A549 (cell line): ENCODE measurements around the gene MBNL2. TPM values are rescaled to one million over a fixed set of nuclear protein-coding genes. Genes with fewer than 3 reads are reported as not detected.

Source experiments
- ATAC-seq, 2 experiments: fragments of 200-7000 bp in 1 of 2; fragments of >200 bp in 1 of 2; cut with Nextera tagmentation in 1 of 2; cut with Tn5 transposase in 1 of 2; 3 replicates each; pipeline versions ENCODE4 v1.8.0 to v1.9.1; 2018 to 2020; ENCODE audit warnings: mild to moderate bottlenecking in 1 of 2, moderate library complexity in 1 of 2
- CTCF ChIA-PET: fragments of 300-600 bp; sonication (Branson Sonifier 250); formaldehyde crosslinking; extraction: SDS; loops from one replicate; lab custom pipeline; 2021; ENCODE audit warnings: antibody characterized with exemption, inconsistent platforms; lab: Yijun Ruan, JAX
- POLR2A ChIA-PET: fragments of 350-600 bp; formaldehyde crosslinking; extraction: SDS; loops from one replicate; lab custom pipeline; 2021; ENCODE audit warnings: antibody characterized with exemption, inconsistent platforms; lab: Yijun Ruan, JAX
- DNase-seq, 2 experiments: peaks; one replicate each; pipeline versions ENCODE4 v3.0.0 to v3.0.0-alpha.2; 2011 to 2016; ENCODE audit warnings: low read depth in 1 of 2, low spot score in 1 of 2
- FAIRE-seq: peaks from 2 replicates; lab custom pipeline; 2011; peaks lifted over from hg19 to GRCh38; lab: Jason Lieb, UNC
- H3K27ac ChIP-seq, 2 experiments: fragments of >200 bp; sonication (Bioruptor Twin); formaldehyde crosslinking; 3 replicates each; pipeline ENCODE4 v1.5.1; 2016 to 2017
- H3K4me1 ChIP-seq: fragments of >200 bp; sonication (Bioruptor Twin); formaldehyde crosslinking; 3 replicates; pipeline ENCODE4 v1.6.1; 2016
- H3K4me2 ChIP-seq: fragments of >200 bp; sonication (Bioruptor Twin); formaldehyde crosslinking; 3 replicates; pipeline ENCODE4 v1.6.1; 2016
- H3K4me3 ChIP-seq: fragments of >200 bp; sonication (Bioruptor Twin); formaldehyde crosslinking; 3 replicates; pipeline ENCODE4 v1.5.1; 2016
- H3K9me3 ChIP-seq: fragments of >200 bp; sonication (Bioruptor Twin); formaldehyde crosslinking; 3 replicates; pipeline ENCODE4 v1.6.1; 2016
- CEBPB ChIP-seq, 2 experiments: fragments of >200 bp in 1 of 2; sonication (Bioruptor Twin) in 1 of 2; formaldehyde crosslinking in 1 of 2; IDR thresholded peaks; 2 replicates each; pipeline ENCODE4 v1.6.1; 2012 to 2016
- FOSL2 ChIP-seq, 2 experiments: fragments of 450-650 bp in 1 of 2; fragments of >200 bp in 1 of 2; sonication (Bioruptor Twin) in 1 of 2; formaldehyde crosslinking; IDR thresholded peaks; 2 replicates each; pipeline versions ENCODE4 v1.5.0 to v1.6.1; 2016 to 2020; ENCODE audit warnings: mild to moderate bottlenecking in 1 of 2, moderate library complexity in 1 of 2
- GATA3 ChIP-seq: IDR thresholded peaks from 2 replicates; pipeline ENCODE4 v1.6.1; 2012; ENCODE audit warnings: borderline replicate concordance
- HEYL ChIP-seq: fragments of 250-450 bp; sonication (Bioruptor Pico); IDR thresholded peaks from 2 replicates; pipeline ENCODE4 v1.8.0; 2021; ENCODE audit warnings: mild to moderate bottlenecking, moderate library complexity
- JUNB ChIP-seq: fragments of >200 bp; sonication (Bioruptor Twin); formaldehyde crosslinking; IDR thresholded peaks from 2 replicates; pipeline ENCODE4 v1.6.1; 2016
- MAFK ChIP-seq: fragments of 450-650 bp; IDR thresholded peaks from 2 replicates; pipeline ENCODE4 v1.6.1; 2014; ENCODE audit not compliant: partially characterized antibody
- PHF8 ChIP-seq: fragments of 200-600 bp; sonication (generic); IDR thresholded peaks from 2 replicates; pipeline ENCODE4 v1.6.1; 2016; ENCODE audit warnings: low read depth, mild to moderate bottlenecking, antibody characterized with exemption, moderate library complexity, borderline replicate concordance
- POLR2AphosphoS2 ChIP-seq: conservative IDR thresholded peaks from 2 replicates; pipeline ENCODE4 v1.6.1; 2012; ENCODE audit warnings: low read length, improper control_type of control experiment, inconsistent platforms
- RNF2 ChIP-seq: fragments of 200-600 bp; sonication (generic); IDR thresholded peaks from 2 replicates; pipeline ENCODE4 v1.6.1; 2016; ENCODE audit warnings: low read depth, mild to moderate bottlenecking, antibody characterized with exemption, moderate library complexity, borderline replicate concordance
- SMC3 ChIP-seq: fragments of >200 bp; sonication (Bioruptor Twin); formaldehyde crosslinking; IDR thresholded peaks from 3 replicates; pipeline ENCODE4 v1.6.1; 2018; ENCODE audit warnings: inconsistent platforms
- SREBF2 ChIP-seq: fragments of 450-650 bp; IDR thresholded peaks from 2 replicates; pipeline ENCODE4 v1.6.1; 2014; ENCODE audit warnings: mild to moderate bottlenecking, moderate library complexity
- TP53 ChIP-seq: fragments of 250-450 bp; sonication (Bioruptor Pico); IDR thresholded peaks from 2 replicates; pipeline ENCODE4 v1.5.0; 2021; ENCODE audit warnings: mild to moderate bottlenecking, moderate library complexity
- ZFP36 ChIP-seq: fragments of 450-650 bp; IDR thresholded peaks from 2 replicates; pipeline ENCODE4 v1.6.1; 2014; ENCODE audit warnings: borderline replicate concordance; ENCODE audit not compliant: partially characterized antibody
- ZNF302 ChIP-seq: fragments of 250-450 bp; sonication (Bioruptor Pico); IDR thresholded peaks from 2 replicates; pipeline ENCODE4 v1.9.0; 2021; ENCODE audit warnings: inconsistent platforms, mild to moderate bottlenecking, moderate library complexity
- WGBS: methylation state at CpG from one replicate; pipeline ENCODE4 v1.1.6; 2017; ENCODE audit errors: missing lambda C conversion rate; 5-methylcytosine and 5-hydroxymethylcytosine counted together
- polyA plus RNA-seq, 4 experiments: library from polyadenylated mRNA; depleted of rRNA in 3 of 4; stranded (reverse); fragments of >200 nt; fragmentation: RNase III in 1 of 4; extraction: RNeasy Plus Mini Kit Qiagen cat#74134 plus additional on column Dnase treatment in 1 of 4; gene quantifications; 2 replicates in 3 of 4; 3 replicates in 1 of 4; pipeline ENCODE4 v1.2.3, GENCODE V29; 2011 to 2017
- TF ChIP-seq, protein P1 (sequence below): fragments of 250-450 bp; sonication (Bioruptor Pico); IDR thresholded peaks from 2 replicates; pipeline ENCODE4 v1.5.0; 2020; ENCODE audit warnings: low read depth, mild to moderate bottlenecking, moderate library complexity
- TF ChIP-seq, protein P2 (sequence below): fragments of 250-450 bp; sonication (Bioruptor Pico); IDR thresholded peaks from 2 replicates; pipeline ENCODE4 v1.5.0; 2021; ENCODE audit warnings: mild to moderate bottlenecking, moderate library complexity, borderline replicate concordance

Gene MBNL2
- polyA plus RNA-seq, 2 of the 4 experiments (the other 2 are of a cell fraction): 18.7 to 20.6 TPM

DNA sequence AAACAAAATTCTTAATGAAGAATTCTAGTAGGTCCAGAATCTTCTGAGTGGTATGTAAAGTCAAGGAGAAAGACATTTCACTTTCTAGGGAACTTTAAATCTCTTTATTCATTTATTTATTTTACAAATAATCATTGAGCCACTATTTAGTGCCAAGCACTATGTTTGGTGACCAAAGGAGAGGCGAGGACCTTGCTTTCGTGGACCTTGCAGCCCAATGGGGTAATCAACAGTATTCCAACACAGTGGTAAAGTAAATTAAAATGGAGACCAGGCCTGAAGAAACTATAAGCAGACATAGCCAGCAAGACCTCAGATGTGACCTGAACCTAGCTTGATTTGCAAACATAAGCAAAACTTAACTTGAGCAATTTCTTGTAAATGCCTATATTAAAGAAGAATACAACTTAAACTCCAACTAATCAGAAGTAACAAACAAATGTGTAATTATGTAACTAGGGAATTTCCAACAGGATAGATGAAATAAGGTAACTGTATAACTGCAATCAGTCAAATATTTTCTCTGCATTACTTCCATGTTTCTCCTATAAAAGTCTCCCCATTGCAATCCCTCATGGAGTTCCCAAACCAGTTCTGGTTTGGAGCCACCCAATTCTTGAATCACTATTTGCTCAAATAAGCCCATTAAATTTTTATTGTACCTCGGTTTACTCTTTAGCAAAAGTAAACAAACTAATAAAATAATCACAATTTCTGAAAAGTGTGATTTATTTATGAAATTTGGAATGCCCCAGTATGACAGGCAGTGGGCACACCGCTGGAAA lies 67.6 kb downstream of the MBNL2 start:
- no peak for ATAC-seq
- FAIRE-seq: no peak
- Histone ChIP-seq H3K9me3 (no peaks in the 10 kb centered on the region), H3K4me1 (peaks cover 43% of the 10 kb centered on the region), H3K4me2 (no peak overlapping the region), H3K27ac (peak overlapping the region in 1 of 2 experiments; percentile 11; a peak in 1 of 6 replicates), H3K4me3 (no peak overlapping the region)
- peak; percentile 8 for TF ChIP-seq MAFK
- TF ChIP-seq, protein P1, sequence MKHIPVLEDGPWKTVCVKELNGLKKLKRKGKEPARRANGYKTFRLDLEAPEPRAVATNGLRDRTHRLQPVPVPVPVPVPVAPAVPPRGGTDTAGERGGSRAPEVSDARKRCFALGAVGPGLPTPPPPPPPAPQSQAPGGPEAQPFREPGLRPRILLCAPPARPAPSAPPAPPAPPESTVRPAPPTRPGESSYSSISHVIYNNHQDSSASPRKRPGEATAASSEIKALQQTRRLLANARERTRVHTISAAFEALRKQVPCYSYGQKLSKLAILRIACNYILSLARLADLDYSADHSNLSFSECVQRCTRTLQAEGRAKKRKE (CRISPR knock-in tag): no peak
- DNase-seq: no peak
- ChIA-PET POLR2A (no interaction called here), CTCF (interaction anchor here (1.2 kb wide), 1 partner anchor 271 kb away, joined by 3 read pairs; no protein-coding TSS in a partner anchor)
- 78% methylated on average over 4 of the region's 4 CpGs for WGBS

- no peaks in the 10 kb centered on the region for H3K9me3 ChIP-seq
- POLR2A ChIA-PET: interaction anchor here (0.5 to 1.7 kb wide), 2 partner anchors 59 to 138 kb away, joined by 3 to 5 read pairs; no protein-coding TSS in a partner anchor
- peak overlapping the region; percentile 65 to 82 for H3K27ac ChIP-seq
- TF ChIP-seq JUNB: peak; percentile 45; the same call in 1 of the 2 replicates
- peak in 1 of 2 experiments; percentile 7; a peak in 1 of 4 replicates for TF ChIP-seq CEBPB (IDR thresholded peaks at IDR 0.05)
- no peak for TF ChIP-seq PHF8
- TF ChIP-seq GATA3: peak; percentile 36; the same call in 1 of the 2 replicates
- TF ChIP-seq, protein P2, sequence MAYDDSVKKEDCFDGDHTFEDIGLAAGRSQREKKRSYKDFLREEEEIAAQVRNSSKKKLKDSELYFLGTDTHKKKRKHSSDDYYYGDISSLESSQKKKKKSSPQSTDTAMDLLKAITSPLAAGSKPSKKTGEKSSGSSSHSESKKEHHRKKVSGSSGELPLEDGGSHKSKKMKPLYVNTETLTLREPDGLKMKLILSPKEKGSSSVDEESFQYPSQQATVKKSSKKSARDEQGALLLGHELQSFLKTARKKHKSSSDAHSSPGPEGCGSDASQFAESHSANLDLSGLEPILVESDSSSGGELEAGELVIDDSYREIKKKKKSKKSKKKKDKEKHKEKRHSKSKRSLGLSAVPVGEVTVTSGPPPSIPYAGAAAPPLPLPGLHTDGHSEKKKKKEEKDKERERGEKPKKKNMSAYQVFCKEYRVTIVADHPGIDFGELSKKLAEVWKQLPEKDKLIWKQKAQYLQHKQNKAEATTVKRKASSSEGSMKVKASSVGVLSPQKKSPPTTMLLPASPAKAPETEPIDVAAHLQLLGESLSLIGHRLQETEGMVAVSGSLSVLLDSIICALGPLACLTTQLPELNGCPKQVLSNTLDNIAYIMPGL (CRISPR knock-in tag): no peak
- TF ChIP-seq FOSL2 (IDR thresholded peaks at IDR 0.05): no peak
- 0 out of 2 replicates have a peak, but pooled peaks have one; percentile 31 for TF ChIP-seq FOSL2 (CRISPR knock-in tag; IDR thresholded peaks at IDR 0.05)
- TF ChIP-seq POLR2AphosphoS2: no peak
- no peak for TF ChIP-seq RNF2
- TF ChIP-seq SMC3: no peak
- TF ChIP-seq ZNF302 (CRISPR knock-in tag): no peak
- no peak for TF ChIP-seq ZFP36
- FAIRE-seq (no peak), DNase-seq (peak; percentile 29 to 63), ATAC-seq (peak; percentile 73 to 75)
- H3K4me2 ChIP-seq: peak overlapping the region; percentile 68
- H3K4me1 ChIP-seq: peaks cover 64% of the 10 kb centered on the region
- WGBS: 4% methylated on average over 5 of the region's 5 CpGs
- CTCF ChIA-PET: no interaction called here
- H3K4me3 ChIP-seq: no peak overlapping the region
Observed at GRCh38 chr13:97295283-97296182, 73.4 kb downstream of the MBNL2 start.

DNA sequence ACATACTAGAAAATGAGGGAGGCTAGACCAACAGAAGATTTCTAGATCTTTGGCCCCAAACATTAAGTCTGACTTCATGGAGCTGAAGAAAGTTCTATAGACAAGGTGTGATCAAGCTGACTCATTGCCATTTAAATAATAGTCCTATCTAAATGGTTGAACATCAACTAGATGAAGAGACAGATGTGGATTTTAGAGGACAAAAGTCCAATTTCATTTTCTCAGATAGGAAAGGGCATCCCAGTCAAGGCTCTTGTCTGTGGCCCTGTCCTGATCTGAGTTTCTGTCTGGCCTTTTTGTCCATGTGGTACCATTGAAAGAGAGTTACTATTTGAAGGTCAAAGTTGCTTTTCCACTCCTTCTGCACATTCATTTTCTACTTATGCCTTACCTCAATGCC lies 74.6 kb downstream of the MBNL2 start:
- H3K4me1 ChIP-seq: peaks cover 71% of the 10 kb centered on the region
- TF ChIP-seq TP53 (CRISPR knock-in tag) (no peak), SREBF2 (no peak), HEYL (CRISPR knock-in tag) (no peak)
- peak in 1 of 2 experiments; percentile 9; a peak in 1 of 6 replicates for ATAC-seq
- ChIA-PET POLR2A (no interaction called here), CTCF (interaction anchor here (3.1 kb wide), 1 partner anchor 187 kb away, joined by 10 read pairs; no protein-coding TSS in a partner anchor)
- no peak overlapping the region for H3K4me3 ChIP-seq
- H3K9me3 ChIP-seq: no peaks in the 10 kb centered on the region
- H3K27ac ChIP-seq: peak overlapping the region; percentile 65 to 80
- peak overlapping the region; percentile 68 for H3K4me2 ChIP-seq
- DNase-seq: peak in 1 of 2 experiments; percentile 29
- FAIRE-seq: no peak
